ENCODE measurements around the gene TP53I11.
A peak's percentile ranks its signal among the peaks of the same experiment; 100 is the strongest.

Gene TP53I11

GRCh38 chr11:44950625-44951476 is at the start of gene TP53I11:
TP53I11 (minus strand) TSS chr11:44950883; CDS start chr11:44938335, 12,548 bp downstream.
- TF ChIP-seq POLR2A (IDR thresholded peaks at IDR 0.05; ENCODE audit: low read length), result no peak
- no peak for TF ChIP-seq GATA1 (IDR thresholded peaks at IDR 0.05; ENCODE audit: low read depth, low read length)
- DNase-seq, result peak in 1 of 2 experiments; percentile 24

- no peak for DNase-seq
- TF ChIP-seq POLR2A (IDR thresholded peaks at IDR 0.05; ENCODE audit: low read length), result no peak
- TF ChIP-seq GATA1 (IDR thresholded peaks at IDR 0.05; ENCODE audit: low read depth, low read length), result no peak
Observed at GRCh38 chr11:44999068-44999467, 48.4 kb upstream of the TP53I11 start.

GRCh38 chr11:44998051-44998450 is 47.4 kb upstream of the TP53I11 start:
- DNase-seq, result no peak
- TF ChIP-seq GATA1 (IDR thresholded peaks at IDR 0.05; ENCODE audit: low read depth, low read length), result no peak
- no peak for TF ChIP-seq POLR2A (IDR thresholded peaks at IDR 0.05; ENCODE audit: low read length)

GRCh38 chr11:44997566-44997965 is 46.9 kb upstream of the TP53I11 start:
- TF ChIP-seq POLR2A (IDR thresholded peaks at IDR 0.05; ENCODE audit: low read length) (no peak), GATA1 (IDR thresholded peaks at IDR 0.05; ENCODE audit: low read depth, low read length) (no peak)

GRCh38 chr11:44994753-44995152 is 44.1 kb upstream of the TP53I11 start:
- no peak for DNase-seq

More at GRCh38 chr11:44997566-44997965, 46.9 kb upstream of the TP53I11 start:
- DNase-seq, result no peak

GRCh38 chr11:44993971-44994704 is 43.5 kb upstream of the TP53I11 start:
- no peak for TF ChIP-seq POLR2A (IDR thresholded peaks at IDR 0.05; ENCODE audit: low read length)
- TF ChIP-seq GATA1 (IDR thresholded peaks at IDR 0.05; ENCODE audit: low read depth, low read length), result no peak
- no peak for DNase-seq

More at GRCh38 chr11:44994753-44995152, 44.1 kb upstream of the TP53I11 start:
- no peak for TF ChIP-seq GATA1 (IDR thresholded peaks at IDR 0.05; ENCODE audit: low read depth, low read length)
- no peak for TF ChIP-seq POLR2A (IDR thresholded peaks at IDR 0.05; ENCODE audit: low read length)

- TF ChIP-seq POLR2A (IDR thresholded peaks at IDR 0.05; ENCODE audit: low read length) (no peak), GATA1 (IDR thresholded peaks at IDR 0.05; ENCODE audit: low read depth, low read length) (no peak)
Observed at GRCh38 chr11:44992774-44993173, 42.1 kb upstream of the TP53I11 start.

GRCh38 chr11:44992181-44992582 is 41.5 kb upstream of the TP53I11 start:
- TF ChIP-seq GATA1 (IDR thresholded peaks at IDR 0.05; ENCODE audit: low read depth, low read length) (no peak), POLR2A (IDR thresholded peaks at IDR 0.05; ENCODE audit: low read length) (no peak)

More at GRCh38 chr11:44992774-44993173, 42.1 kb upstream of the TP53I11 start:
- DNase-seq, result no peak

GRCh38 chr11:44990665-44991064 is 40.0 kb upstream of the TP53I11 start:
- DNase-seq, result no peak
- TF ChIP-seq GATA1 (IDR thresholded peaks at IDR 0.05; ENCODE audit: low read depth, low read length), result no peak
- no peak for TF ChIP-seq POLR2A (IDR thresholded peaks at IDR 0.05; ENCODE audit: low read length)

More at GRCh38 chr11:44992181-44992582, 41.5 kb upstream of the TP53I11 start:
- no peak for DNase-seq

GRCh38 chr11:44989831-44990566 is 39.3 kb upstream of the TP53I11 start:
- TF ChIP-seq GATA1 (IDR thresholded peaks at IDR 0.05; ENCODE audit: low read depth, low read length) (no peak), POLR2A (IDR thresholded peaks at IDR 0.05; ENCODE audit: low read length) (no peak)
- no peak for DNase-seq

GRCh38 chr11:44988981-44989635 is 38.4 kb upstream of the TP53I11 start:
- DNase-seq, result no peak
- TF ChIP-seq GATA1 (IDR thresholded peaks at IDR 0.05; ENCODE audit: low read depth, low read length) (no peak), POLR2A (IDR thresholded peaks at IDR 0.05; ENCODE audit: low read length) (no peak)

GRCh38 chr11:44988111-44988510 is 37.4 kb upstream of the TP53I11 start:
- DNase-seq, result no peak
- no peak for TF ChIP-seq POLR2A (IDR thresholded peaks at IDR 0.05; ENCODE audit: low read length)
- no peak for TF ChIP-seq GATA1 (IDR thresholded peaks at IDR 0.05; ENCODE audit: low read depth, low read length)

- TF ChIP-seq POLR2A (IDR thresholded peaks at IDR 0.05; ENCODE audit: low read length) (no peak), GATA1 (IDR thresholded peaks at IDR 0.05; ENCODE audit: low read depth, low read length) (no peak)
- DNase-seq, result no peak
Observed at GRCh38 chr11:44987506-44987905, 36.8 kb upstream of the TP53I11 start.
